Measurements from ENCODE around the gene INKA2.

DNA sequence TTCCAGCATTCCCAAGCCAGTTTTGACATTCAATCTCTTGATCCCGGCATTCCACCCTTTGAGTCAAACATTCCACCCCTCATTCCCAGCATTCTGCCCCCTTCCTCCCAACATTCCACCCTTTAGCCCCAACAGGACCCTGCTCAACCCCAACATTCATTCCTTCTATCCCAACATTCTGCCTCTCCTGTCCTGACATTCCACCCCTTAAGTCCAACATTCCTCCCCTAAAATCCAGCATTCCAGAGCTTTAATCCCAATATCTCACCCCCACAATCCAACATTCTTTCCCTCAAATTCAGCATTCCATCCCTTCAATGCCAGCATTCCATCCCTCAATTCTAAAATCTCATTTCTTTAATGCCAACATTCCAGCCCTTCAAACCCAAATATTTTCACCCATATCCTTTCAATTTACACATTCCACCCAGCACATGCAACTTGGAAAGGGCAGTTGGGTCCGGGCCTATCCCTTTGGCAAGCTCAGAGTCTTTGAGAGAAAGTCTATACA is 39.4 kb upstream of the INKA2 start:
- no peak for TF ChIP-seq ZNF565 (CRISPR knock-in tag; conservative IDR thresholded peaks at IDR 0.05; ENCODE audit: low read depth)
- TF ChIP-seq ESRRG (CRISPR knock-in tag; IDR thresholded peaks at IDR 0.05) = no peak
- TF ChIP-seq, protein P1, sequence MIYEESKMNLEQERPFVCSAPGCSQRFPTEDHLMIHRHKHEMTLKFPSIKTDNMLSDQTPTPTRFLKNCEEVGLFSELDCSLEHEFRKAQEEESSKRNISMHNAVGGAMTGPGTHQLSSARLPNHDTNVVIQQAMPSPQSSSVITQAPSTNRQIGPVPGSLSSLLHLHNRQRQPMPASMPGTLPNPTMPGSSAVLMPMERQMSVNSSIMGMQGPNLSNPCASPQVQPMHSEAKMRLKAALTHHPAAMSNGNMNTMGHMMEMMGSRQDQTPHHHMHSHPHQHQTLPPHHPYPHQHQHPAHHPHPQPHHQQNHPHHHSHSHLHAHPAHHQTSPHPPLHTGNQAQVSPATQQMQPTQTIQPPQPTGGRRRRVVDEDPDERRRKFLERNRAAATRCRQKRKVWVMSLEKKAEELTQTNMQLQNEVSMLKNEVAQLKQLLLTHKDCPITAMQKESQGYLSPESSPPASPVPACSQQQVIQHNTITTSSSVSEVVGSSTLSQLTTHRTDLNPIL (CRISPR knock-in tag; IDR thresholded peaks at IDR 0.05; ENCODE audit: low read depth) = no peak
